Left kidney (tissue), 2 donors: ENCODE measurements around the gene KBTBD13. TPM values are rescaled to one million over a fixed set of nuclear protein-coding genes. Genes with fewer than 3 reads are reported as not detected.

Experiments used
- DNase-seq: peaks from one replicate; pipeline ENCODE4 v3.0.0-alpha.2; 2013
- polyA plus RNA-seq: library from polyadenylated mRNA; unstranded; fragments of 120-200 nt; gene quantifications from one replicate; pipeline ENCODE4 v1.2.1, GENCODE V29; 2013; ENCODE audit not compliant: insufficient read length

KBTBD13 gene
- polyA plus RNA-seq, 1 donor: 0.07 TPM

DNA sequence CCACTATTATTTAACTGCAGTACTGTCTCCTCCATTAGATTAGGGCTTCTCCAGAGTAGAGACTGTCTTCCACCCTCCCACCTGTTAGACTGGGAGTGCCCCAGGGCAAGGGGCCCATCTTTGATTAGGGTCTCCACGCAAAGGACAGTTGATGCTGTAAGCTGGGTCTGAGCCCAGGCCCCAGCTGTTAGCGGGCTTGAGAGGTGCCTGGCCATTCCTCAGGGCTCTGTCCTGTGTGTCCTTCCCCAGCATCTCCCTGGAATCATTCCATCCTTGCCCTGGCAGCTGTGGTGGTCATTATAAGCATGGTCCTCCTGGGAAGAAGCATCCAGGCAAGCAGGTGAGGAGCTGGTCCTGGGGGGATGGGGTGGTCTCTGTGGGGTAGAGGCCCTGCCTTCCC is 25.3 kb upstream of the KBTBD13 start:
- no peak for DNase-seq

DNA sequence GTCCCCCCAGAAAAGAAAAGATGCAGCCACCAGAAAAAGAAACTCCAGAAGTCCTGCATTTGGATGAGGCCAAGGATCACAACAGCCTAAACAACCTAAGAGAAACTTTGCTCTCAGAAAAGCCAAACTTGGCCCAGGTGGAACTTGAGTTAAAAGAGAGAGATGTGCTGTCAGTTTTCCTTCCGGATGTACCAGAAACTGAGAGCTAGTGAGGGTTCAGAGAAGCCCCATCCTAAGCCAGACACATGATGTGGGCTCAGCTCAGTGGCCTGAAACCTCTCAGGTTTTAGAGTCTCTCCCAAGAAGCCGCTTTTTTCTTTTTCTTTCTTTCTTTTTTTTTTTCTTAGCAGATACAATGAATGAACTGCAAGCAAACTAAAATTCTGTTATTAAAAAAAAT is 23.6 kb upstream of the KBTBD13 start:
- no peak for DNase-seq

DNA sequence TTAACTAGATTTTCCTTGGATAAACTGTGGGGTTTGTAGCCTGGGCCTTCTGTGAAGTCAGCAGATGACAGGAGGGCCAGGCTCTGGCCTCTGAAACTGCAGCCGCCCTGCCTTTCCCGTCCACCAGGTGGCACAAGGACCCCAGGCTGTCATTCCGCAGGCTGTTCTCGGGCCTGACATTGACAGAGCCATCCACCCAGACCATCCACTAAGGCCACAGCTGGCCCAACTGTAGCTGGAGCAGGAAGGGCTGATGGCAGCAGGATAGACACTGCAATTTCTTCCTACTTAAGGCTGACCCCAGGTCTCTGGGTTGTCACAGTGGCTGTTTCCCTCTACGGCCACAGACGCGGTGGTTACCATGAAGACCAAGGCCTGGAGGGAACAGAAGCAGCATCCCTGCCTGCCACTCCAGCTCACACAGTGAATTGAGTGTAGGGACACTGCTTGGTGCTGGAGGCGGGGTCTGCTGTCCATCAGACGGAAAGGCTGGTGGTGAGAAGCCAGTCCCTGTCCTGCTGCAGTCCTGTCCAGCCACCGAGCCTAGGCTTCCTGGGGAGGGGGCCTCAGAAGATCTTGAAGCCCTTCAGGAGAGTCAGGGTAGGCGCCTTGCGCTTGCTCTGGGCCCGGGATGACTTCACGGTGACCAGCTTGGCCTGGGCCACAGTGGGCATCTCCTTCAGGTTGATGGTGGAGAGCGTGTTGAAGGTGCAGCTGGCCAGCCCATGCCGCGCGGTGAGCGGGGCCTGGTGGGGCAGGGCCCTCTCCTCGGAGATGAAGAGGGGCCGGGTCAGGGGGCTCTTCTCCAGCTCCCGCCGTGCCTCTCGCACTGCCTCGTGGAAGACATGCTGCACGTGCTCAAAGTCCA is 22.0 kb upstream of the KBTBD13 start:
- no peak for DNase-seq

DNA sequence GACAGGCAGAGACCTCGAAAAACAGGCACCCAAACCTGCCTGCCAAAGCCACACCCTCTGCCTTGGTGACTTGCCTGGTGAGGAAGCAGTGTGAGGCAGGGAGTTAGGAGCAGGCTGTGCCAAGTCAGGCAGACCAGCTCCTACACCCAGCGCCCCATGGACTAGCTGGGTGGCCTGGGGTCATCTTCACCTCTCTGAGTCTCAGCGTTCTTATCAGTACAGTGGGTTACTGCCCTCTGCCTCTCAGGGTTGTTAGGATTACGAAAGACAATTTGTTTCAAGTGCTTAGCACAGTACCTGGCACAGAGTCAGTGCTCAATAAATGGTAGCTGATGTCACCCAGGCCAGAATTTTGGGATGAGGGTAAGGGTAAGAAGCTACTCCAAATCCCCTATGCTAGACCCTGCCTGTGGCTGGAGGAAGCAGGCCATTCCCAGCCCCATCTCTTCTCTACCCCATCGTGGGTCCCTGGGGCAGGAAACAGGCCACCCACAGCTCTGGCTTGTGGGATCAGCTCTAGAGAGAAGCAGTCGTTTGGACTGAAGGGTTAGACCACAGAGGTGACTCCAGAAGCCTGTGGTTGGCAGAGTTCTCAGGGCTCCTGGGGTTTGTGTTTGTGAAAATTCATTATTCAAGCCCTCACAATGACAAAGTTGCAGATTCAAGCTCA is 21.2 kb upstream of the KBTBD13 start:
- no peak for DNase-seq

DNA sequence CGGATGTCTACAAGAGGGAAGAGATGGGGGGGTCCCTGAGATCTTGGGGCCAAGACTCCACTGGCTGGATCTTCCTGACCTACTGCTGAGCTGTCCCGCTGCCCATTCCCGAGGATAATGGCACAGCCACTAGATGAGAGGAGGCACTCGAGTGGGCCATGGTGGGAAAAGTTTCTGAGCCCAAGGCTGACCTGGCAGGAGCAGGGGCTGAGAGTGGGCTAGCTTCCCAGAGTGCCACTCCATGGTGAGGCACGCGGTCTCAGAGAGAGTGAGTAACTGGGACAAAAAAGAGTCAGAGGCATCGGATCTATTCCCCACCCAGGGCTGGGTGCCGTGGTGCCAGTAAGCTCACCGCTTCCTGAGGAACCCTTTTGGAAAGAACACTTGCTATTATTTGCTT is 20.4 kb upstream of the KBTBD13 start:
- no peak for DNase-seq

DNA sequence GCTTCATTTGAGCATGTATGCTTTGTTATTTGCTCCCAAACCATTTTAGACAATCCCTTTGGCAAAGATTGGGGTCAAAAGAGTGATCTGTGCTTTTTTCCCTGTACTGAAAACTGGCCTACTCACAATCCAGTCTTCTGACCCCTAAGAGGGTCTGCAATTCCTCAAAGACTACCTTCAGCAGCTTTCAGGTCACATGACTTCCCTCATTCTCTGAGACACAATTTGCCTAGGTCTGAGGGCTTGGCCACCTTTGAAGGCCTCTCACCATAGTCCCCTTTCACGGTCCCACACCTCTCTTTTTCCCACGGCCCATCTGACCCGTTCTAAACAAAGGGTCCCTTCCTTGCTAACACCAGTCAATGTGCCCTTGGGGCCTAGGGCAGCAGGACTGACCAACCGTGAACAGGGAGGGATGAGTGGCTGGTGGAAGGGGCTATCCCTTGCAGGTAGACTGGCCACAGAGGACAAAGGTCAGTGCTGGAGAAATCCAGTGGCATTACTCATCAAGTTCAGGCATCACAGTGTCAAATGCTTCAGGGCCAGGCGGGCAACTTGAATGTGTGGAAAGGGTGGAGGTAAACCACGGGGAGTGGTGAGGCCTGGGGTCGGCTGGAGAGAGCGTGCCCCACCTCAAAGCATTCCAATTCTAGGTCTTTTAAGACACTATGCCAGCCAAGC is 19.5 kb upstream of the KBTBD13 start:
- DNase-seq: no peak

DNA sequence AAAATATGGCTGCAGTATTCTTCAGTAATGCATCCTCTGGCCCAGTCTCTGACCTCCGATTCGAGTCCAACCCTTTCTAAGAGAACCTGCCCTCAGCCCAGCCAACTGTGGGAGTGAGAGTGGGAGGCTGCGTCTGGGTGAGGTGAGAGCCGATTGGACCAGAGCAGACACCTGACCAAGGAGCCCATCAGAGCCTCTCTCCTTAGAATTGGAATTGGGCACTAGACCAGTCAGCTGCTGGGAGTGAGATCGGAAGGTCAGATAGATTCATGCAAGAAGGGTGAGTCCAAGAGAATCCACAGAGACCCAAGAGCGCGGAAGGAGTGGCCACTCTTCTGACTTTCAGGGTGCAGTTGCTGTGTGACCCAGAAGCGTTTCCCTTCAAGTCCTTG is 19.0 kb upstream of the KBTBD13 start:
- no peak for DNase-seq

DNA sequence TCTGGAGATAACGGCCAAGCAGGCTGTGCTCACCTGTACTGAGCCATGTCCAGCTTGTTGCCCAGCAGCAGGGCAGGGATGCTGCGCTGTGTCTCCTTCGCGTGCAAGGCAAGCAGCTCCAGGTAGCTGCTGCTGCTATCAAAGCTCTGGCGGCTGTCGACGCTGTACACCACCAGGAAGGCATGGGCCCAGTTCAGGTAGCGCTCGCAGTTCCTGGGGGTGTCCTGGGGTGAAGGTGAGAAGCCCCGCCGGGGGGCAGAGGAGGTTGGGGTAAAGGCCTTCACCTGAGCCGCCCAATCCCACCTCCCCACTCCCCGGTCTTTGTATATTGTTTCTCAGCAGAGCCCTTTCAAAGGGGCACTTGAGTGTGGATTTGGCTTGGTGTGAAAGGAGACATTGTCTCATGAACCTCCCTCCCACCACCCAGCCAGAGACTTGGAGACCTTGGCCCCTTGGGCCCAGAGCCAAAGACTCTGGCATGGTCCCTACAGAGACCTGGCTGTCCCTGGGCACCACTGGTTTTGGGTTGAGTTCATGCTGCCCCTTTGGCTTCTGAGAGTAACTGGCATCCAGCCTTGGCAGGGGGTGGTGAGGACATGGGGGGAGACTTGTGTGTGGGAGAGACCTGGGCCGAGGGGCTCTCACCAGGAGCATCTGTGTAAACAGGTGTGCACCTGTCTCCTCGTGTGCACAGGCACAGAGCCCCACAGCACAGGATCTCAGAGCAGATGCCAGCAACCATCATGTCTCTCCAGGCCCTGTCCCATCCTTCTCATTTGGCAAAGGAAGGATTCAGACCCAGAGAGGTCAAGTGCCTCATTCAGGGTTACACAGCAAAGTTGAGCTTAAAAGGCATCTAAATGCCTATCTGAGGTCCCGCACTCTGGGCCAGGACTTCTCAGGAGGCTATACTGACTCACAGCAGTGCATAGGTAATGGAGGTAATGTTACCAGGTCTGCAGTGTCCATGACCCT is 17.9 kb upstream of the KBTBD13 start:
- no peak for DNase-seq

DNA sequence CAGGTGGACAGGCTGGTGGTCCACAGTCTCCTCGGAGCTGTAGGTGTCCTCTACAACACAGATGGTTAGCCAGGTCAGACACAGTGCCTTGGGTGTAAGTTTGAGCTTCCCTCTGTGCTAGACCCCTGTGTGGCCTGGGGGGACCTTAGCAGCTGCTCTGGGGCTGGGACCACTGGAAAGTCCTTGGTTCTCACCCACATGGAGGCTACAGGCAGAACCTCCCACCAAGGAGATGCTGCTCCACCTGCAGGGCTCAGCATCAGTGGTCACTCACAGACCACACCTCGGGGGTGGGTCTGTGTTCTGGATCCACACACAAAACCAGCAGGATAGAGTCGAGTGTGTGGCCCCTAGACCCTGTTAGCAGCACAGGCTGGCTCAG is 17.2 kb upstream of the KBTBD13 start:
- no peak for DNase-seq

DNA sequence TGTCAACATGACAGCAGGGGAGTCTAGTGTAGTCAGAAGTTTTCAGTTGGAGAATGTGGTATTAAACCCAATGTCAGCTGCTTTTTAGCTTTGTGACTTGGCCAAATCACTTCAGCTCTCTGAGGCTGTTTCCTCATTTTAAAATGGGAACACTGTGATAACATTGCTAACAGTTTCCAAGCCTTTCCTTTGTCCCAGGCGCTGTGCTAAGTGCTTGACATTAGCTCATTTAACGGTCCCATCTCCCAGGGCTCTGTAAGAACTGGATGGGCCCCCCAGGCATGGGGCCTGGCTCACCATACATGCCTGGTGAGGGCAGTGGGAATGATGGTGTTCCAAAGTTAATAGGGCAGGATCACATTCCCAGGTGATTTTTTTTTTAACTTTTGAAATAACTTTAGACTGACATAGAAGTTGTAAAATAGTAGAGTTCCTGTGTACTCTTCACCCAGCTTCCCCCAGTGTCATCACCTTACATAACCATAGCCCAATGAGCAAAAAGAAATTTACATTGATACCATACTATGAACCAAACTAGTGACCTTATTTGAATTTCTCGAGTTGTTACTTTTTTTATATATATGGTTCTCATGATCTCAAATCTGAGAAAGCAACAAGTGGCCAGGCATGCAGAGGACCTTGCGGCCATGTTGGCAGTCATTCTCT is 16.5 kb upstream of the KBTBD13 start:
- no peak for DNase-seq

DNA sequence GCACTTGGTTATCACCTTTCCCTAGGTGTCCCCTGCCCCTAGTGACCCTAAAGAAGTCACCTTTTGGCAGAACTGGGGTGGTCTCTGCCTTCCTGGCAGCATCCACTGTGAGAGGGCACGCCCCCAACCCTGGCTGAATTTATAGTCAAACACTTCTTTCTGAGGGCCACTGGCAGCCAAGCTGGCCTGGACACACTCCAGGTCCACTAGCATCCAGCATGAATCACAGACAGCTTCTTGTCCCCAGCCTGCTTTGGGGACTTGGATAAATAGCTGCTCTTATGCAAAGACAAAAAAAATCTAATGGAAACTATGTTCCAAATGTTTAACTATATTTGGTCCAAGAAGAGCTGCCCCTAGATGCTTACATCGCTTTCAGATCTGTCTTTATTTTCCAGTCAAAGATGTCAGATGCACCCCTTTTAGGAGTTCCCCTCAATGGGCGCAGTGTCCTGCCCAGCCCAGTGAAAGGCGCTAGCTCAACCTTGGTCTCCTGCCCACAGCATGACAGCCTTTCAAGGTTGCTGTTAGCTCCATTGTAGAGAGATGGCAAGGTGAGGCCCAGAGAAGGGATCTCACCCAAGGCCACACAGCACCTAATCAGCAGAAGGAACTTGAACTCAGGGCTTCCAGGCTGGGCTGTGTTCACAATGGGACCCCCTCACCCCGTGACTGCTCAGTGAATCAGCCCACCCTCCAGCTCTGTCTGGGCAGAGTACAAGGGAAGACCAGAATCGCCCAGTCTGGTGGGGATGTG is 15.7 kb upstream of the KBTBD13 start:
- DNase-seq: no peak

DNA sequence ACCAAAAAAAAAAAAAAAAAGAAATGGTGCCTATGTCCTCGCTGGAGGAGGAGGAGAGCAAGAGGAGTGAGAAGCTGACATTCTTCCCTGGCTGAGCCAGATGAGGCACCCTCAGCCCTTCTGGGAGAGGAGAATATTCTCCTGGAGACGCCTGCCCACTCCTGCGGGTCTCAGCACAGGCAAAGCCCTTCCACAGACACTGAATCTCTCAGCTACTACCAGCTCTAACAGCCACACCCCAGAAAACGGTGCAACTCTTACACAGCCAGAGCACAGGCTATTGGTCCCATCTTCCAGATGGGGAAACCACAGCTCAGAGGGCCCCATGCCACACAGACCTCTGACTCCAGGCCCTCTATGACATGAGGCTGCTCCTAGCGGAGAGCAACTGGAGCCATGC is 14.5 kb upstream of the KBTBD13 start:
- no peak for DNase-seq

DNA sequence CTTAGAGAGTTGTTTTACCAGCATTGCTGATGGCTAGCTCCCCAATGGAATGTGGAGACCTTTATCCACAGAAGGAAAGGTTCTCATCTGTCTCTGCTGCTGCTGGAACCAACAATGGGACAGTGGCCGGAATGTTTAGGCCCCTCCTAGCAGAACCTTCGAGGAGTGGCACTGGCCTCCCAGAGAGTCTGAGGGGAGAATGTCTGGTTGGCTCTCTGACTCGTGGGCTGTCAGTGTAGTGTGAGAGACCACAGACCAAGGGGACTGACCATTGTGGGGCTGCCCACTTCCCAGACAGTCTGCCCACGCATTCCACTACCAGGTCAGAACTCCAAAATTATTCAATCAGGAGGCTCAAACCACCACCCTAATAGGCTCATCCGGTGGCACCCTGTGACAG is 13.8 kb upstream of the KBTBD13 start:
- no peak for DNase-seq

DNA sequence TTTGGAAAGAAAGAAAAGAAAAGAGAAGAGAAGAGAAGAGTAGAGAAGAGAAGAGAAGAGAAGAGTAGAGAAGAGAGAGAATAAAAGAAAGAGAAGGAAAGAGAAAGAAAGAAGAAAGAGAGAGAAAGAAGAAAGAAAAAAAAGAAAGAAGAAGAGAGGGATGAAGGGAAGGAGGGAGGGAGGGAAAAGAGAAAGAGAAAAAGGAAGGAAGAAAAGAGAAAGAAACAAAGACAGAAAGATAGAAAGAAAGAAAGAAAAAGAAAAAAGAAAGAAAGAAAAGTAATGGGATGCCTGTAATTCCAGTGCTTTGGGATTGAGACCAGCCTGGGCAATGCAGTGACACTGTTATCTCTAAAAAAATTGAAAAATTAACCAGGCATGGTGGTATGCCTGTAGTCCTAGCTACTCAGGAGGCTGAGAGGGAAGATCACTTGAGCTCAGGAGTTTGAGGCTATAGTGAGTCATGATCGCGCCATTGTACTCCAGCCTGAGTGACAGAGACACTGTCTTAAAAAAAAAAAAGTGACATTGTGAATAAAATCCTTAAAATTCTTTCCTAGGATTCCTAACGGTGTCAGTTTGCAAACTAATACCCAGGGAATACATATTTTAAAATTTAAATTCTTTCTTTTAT is 10.4 kb upstream of the KBTBD13 start:
- DNase-seq: no peak

DNA sequence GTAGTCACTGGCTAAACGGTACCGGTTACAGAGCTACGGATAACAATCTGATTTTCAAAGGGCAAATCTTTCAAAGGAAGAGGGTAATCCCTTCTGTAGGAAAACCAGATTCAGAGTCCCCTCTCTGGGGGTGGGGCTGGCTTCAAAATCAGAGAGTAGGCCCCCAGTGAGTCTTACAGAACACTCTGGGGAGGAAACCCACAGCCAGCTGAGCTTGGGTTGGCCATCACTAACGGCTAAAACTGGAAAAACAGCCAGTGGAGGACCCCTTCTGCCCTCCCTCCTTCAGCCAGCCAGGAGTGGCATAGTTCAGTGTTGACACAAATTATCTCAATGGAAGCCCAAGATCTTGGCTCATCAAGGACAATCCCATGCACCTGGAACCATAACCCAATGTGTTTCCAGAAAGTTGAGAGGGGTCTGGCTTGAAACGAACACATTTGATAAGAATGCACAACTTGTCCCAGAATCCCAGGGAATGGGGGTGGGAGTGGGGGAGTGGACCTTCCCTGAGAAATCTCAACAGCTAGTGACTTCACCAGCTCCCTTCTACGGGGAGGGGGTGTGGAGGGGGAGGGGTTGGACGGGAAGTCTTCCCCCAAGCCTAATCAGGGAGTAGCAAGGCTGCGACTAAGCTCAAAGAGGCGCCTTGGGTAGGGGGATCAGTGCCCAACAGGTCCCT is 9.8 kb upstream of the KBTBD13 start:
- no peak for DNase-seq

DNA sequence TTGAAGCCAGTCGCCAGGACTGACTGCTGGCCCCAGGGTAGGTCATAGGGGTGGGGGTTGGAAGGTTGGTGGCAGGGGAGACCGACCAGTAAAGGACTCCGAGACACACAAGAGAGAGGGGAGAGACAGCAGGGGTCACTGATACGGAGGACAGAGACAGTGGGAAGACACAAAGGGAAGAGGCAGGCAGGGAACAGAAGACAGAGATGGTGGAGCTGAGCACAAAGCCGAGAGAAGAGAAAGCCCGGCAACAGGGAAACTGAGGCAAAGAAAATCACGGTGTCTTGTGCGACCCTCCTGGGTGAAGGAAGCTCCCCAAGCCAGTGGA is 9.3 kb upstream of the KBTBD13 start:
- no peak for DNase-seq

DNA sequence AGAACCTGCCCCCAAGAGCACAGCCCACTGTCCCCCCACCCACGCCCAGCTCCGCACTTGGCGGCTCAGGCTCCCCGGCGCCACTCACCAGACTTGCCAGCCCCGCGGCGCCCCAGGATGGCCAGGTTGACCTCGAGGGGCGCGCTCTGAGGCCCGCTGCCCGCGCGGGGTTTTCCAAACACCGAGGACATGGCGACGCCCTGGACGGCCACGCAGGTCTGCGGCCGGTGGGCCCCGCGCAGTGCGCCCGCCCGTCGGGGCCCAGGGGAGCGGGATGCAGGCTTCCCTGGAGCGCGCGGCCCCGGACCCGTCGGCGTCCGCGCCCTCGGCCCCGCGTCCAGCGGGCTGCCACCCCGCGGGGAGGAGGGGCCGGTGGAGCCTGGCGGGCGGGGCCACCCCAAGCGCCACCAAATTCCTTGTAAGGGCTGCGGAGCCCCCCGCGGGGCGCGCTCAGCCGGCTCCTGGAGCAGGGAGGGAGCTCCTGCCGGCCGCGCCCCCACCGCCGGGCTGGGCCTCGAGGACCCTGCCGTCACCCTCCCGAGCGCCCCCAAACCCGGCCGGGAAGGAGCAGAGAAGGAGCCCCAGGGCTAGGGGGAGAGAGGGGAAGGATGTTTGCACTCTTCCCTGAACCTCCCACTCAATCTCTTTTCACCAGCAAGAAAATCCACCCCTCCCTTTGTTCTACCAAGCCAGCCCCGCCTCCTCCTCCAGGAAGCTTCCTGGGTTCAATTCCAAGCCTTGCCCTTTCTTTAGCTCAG is 8.7 kb upstream of the KBTBD13 start, which contains the start of gene RASL12:
Gene RASL12, minus strand, starts transcription at position 347 of the 758 bp plus-strand sequence. Its CDS starts 156 bp downstream, at position 191.
- no peak for DNase-seq

DNA sequence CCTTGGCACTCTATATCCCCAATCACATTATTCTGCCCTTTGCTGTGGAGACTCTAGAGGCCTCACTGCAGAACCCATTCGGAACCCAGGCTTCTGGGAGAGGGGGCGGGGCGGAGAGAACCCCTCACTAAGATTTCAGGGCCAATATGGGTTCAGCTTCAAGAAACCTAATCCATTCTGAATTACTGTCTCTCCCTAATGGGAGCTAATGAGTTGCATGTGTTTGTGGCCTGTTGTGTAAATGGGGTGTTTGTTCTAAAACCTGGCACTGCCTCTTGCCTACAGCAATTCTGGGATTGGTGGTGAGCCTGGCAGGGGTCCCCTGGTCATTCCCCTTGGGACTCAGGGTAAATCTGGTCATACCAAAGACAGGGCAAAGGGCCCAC is 8.2 kb upstream of the KBTBD13 start:
- no peak for DNase-seq

DNA sequence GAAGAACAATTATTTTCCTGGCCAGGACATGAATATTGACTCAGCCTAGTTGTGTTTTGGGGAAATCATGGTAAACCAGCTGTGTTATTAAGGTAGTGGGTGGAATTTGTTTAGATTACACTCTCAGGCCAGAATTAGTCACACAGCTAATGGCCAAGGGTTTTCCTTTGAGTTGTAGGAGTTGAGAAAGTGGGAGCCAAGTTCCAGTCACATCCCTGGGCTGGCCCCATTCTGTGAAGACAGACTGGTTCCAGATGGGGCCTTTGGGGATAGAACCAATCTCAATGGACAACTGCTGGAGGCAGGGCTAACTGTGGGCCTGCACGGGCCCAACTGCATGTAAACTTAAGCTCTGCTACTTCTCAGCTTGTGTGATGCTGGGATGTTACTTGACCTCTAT is 7.4 kb upstream of the KBTBD13 start:
- DNase-seq: no peak
